Astrocyte of the spinal cord (primary cell): Measurements from ENCODE around the gene TMEM52B.
"Not testable (repeated sequence)": the region's sequence is repeated elsewhere in the genome, so short reads cannot be mapped to it uniquely, and the experiment has no call there.

Experiments used
- DNase-seq: peaks from one replicate; pipeline ENCODE4 v3.0.0; 2011; ENCODE audit warnings: low read depth, low spot score
- H3K4me3 ChIP-seq: 2 replicates; pipeline ENCODE4 v1.5.1; 2011; ENCODE audit warnings: low read depth, mild to moderate bottlenecking, low read length, moderate library complexity
- in situ Hi-C: cut with HindIII; loops from 2 replicates; pipeline ENCODE4 v1.10.0; 2017; ENCODE audit warnings: low sequenced_read_pairs
- TF ChIP-seq, protein P1 (sequence below): IDR thresholded peaks from 2 replicates; pipeline ENCODE4 v1.5.1; 2012; ENCODE audit warnings: low read depth, mild to moderate bottlenecking, low read length, inconsistent platforms

The TMEM52B gene

DNA sequence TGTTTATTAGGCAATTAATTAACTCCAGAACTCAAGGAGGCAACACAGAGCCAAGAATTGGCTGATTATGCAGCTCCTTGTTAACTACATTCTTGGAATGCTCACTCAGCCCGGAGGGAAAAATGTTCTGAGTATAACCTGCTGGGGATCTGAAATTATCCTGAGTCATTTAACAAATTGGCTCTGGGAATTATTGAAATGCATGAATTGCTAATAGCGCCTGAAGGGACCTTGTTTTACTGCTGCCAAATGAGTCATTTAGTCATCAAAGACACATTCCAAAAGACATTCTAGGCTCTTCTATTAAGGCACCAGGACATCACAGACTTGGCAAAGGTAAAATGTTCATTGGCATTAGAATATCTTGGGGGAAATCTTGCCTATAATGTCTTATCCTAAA, 13.0 kb downstream of the TMEM52B start:
- DNase-seq: peak; percentile 55
- H3K4me3 ChIP-seq: no peak overlapping the region
- TF ChIP-seq, protein P1, sequence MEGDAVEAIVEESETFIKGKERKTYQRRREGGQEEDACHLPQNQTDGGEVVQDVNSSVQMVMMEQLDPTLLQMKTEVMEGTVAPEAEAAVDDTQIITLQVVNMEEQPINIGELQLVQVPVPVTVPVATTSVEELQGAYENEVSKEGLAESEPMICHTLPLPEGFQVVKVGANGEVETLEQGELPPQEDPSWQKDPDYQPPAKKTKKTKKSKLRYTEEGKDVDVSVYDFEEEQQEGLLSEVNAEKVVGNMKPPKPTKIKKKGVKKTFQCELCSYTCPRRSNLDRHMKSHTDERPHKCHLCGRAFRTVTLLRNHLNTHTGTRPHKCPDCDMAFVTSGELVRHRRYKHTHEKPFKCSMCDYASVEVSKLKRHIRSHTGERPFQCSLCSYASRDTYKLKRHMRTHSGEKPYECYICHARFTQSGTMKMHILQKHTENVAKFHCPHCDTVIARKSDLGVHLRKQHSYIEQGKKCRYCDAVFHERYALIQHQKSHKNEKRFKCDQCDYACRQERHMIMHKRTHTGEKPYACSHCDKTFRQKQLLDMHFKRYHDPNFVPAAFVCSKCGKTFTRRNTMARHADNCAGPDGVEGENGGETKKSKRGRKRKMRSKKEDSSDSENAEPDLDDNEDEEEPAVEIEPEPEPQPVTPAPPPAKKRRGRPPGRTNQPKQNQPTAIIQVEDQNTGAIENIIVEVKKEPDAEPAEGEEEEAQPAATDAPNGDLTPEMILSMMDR: no peak
- in situ Hi-C loops: no loop called here

DNA sequence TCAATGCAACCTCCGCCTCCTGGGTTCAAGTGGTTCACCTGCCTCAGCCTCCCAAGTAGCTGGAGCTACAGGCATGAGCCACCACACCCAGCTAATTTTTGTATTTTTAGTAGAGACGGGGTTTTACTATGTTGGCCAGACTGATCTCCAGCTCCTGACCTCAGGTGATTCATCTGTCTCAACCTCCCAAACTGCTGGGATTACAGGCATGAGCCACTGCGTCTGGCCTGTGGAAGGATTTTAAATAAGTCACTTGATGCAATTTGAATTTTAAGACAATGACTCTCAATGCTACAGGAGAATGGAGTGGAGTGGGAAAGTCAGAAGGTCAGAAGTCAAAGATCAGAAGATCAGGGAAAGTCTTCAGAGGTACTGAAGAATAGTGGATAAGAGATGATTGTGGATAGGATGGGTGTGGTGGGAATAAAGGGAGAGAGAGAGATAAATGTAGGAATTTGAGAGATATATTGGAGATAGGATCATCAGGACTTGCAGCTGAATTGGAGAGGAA, 15.4 kb downstream of the TMEM52B start:
- TF ChIP-seq, protein P1: no peak
- in situ Hi-C loops: no loop called here
- H3K4me3 ChIP-seq: no peak overlapping the region
- DNase-seq: no peak

DNA sequence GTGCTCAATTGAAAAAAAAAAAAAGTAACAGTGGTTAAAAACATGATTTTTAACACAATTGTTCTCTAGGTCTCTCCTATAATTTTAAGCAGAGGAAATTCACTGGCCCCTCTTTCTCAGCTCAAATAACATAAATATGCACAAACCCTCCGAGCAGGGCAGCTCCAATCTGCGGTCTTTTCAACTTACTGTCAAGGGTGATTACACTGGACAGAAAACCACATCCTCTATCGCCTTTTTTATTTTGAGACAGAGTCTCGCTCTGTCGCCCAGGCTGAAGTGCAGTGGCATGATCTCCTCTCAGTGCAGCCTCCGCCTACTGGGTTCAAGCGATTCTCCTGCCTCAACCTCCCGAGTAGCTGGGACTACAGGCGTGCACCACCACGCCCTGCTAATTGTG, 17.4 kb downstream of the TMEM52B start:
- no peak overlapping the region for H3K4me3 ChIP-seq
- TF ChIP-seq, protein P1: no peak
- in situ Hi-C loops: no loop called here
- no peak for DNase-seq

DNA sequence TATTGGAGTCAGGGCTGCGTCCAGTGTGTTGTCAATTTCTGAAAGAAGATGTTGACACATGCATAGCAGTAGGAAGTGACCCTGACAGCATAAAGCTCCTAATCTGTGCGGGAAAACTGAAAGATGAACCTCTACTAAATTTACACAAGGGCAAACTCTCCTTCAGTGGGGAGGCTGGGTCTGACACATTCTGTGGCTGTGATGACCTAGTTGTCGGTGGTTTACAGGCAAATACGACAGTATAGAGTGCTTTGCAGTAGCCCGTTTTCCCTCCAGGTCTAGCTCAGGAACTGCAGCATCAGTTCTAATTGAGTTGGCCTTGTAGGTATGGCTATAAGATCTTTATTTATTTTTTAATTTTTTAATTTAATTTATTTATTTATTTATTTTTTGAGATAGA, 19.0 kb downstream of the TMEM52B start:
- DNase-seq: no peak
- TF ChIP-seq, protein P1: no peak
- in situ Hi-C loops: no loop called here
- H3K4me3 ChIP-seq: no peak overlapping the region

DNA sequence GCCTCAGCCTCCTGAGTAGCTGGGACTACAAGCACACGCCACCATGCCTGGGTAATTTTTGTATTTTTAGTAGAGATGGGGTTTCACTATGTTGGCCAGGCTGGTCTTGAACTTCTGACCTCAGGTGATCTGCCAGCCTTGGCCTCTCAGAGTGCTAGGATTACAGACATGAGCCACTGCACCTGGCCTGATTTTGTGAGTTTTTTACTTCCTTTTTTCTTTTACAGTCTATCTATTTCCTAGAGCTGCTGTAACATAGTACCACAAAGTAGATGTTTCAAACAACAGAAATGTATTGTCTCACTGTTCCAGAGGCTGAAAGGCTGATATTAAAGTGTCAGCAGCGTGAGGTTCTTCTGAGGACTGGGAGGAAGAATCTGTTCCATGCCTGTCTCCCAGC, 25.7 kb downstream of the TMEM52B start:
- DNase-seq, H3K4me3 ChIP-seq, in situ Hi-C loops: not testable (repeated sequence)

DNA sequence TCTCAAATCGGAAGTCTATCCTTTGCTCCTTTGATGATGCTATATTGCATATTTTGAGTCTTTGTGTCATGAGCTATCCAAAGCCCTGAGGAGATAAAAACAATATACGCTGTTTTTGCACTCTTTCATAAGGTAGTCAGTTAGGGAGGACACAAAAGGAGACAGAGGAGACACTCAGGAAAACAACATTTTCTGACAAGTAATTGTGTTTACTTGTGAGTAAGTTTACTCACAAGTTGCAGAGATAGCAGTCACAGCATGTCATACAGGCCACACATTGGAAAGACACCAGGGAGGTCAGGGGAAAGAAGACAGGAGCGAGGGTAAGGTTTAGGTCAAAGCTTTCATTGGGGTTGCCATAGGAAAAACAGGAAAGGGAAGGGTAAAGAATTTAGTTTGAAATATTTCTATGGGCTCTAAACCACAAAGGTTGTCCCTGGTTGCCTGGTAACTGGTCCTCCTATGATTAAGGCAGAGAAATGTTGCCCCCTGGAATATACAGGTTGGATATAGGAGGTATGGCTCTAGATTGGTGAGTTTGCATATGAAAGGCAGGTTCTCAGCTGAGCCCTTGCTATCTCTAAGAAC, 26.5 kb downstream of the TMEM52B start:
- in situ Hi-C loops: no loop called here
- TF ChIP-seq, protein P1: no peak
- no peak for DNase-seq
- H3K4me3 ChIP-seq: no peak overlapping the region

DNA sequence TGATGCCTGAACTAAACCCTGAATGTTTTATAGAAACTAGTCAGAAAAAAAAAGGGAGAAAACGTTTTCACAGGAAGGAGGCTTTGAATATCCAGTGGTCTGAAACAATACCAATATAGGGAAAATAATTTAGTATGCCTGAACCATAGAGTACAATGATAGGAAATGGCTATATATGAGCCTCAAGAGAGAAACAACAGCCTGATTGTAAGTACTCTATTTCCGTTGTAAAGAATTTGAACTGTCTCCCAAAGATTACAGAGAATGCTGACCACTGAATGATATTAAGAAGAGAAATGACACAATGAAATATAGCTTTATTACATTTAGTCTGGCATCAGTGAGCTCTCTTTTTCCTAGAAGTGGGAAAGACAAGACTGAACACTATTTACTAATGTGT, 28.3 kb downstream of the TMEM52B start:
- DNase-seq: no peak
- in situ Hi-C loops: no loop called here
- TF ChIP-seq, protein P1: no peak
- no peak overlapping the region for H3K4me3 ChIP-seq
